H9 (cell line): ENCODE measurements around the gene CDCP2. TPM values are rescaled to one million over a fixed set of nuclear protein-coding genes. Genes with fewer than 3 reads are reported as not detected.

Experiments used
- DNase-seq: peaks from one replicate; pipeline ENCODE4 v3.0.0-alpha.2; 2017
- H2AFZ ChIP-seq: one replicate; pipeline ENCODE4 v1.6.1; 2013; ENCODE audit warnings: mild to moderate bottlenecking, low read length, control low read depth, moderate library complexity
- H2AK5ac ChIP-seq: 2 replicates; pipeline ENCODE4 v1.6.1; 2013; ENCODE audit warnings: low read length, control low read depth, mixed read lengths; ENCODE audit not compliant: insufficient read length
- H2BK120ac ChIP-seq: one replicate; pipeline ENCODE4 v1.6.1; 2013; ENCODE audit warnings: low read depth, mild to moderate bottlenecking, low read length, control low read depth, inconsistent platforms; ENCODE audit not compliant: poor library complexity, severe bottlenecking
- H2BK12ac ChIP-seq: 2 replicates; pipeline ENCODE4 v1.6.1; 2013; ENCODE audit warnings: low read length, control low read depth, mixed read lengths, low read depth; ENCODE audit not compliant: insufficient read length
- H2BK15ac ChIP-seq: 2 replicates; pipeline ENCODE4 v1.6.1; 2013; ENCODE audit warnings: low read depth, low read length, control low read depth
- H2BK20ac ChIP-seq: one replicate; pipeline ENCODE4 v1.6.1; 2013; ENCODE audit warnings: low read depth, mild to moderate bottlenecking, low read length, control low read depth, inconsistent platforms; ENCODE audit not compliant: poor library complexity, severe bottlenecking
- H2BK5ac ChIP-seq: 2 replicates; pipeline ENCODE4 v1.6.1; 2013; ENCODE audit warnings: low read length, control low read depth, mixed read lengths; ENCODE audit not compliant: insufficient read length
- H3K14ac ChIP-seq: 2 replicates; pipeline ENCODE4 v1.6.1; 2013; ENCODE audit warnings: low read length, control low read depth; ENCODE audit not compliant: insufficient read depth
- H3K18ac ChIP-seq: 2 replicates; pipeline ENCODE4 v1.6.1; 2013; ENCODE audit warnings: low read depth, mild to moderate bottlenecking, mixed read lengths, low read length, control low read depth; ENCODE audit not compliant: insufficient read length
- H3K23ac ChIP-seq: 2 replicates; pipeline ENCODE4 v1.6.1; 2013; ENCODE audit warnings: low read length, control low read depth, mixed read lengths, low read depth; ENCODE audit not compliant: insufficient read length
- H3K23me2 ChIP-seq: 2 replicates; pipeline ENCODE4 v1.6.1; 2013; ENCODE audit warnings: low read depth, mild to moderate bottlenecking, mixed read lengths, low read length, control low read depth; ENCODE audit not compliant: insufficient read length, poor library complexity, severe bottlenecking
- H3K27ac ChIP-seq: 2 replicates; pipeline ENCODE4 v1.5.1; 2013; ENCODE audit warnings: low read length, control low read depth, mixed read lengths, low read depth; ENCODE audit not compliant: insufficient read length
- H3K27me3 ChIP-seq: 2 replicates; pipeline ENCODE4 v1.6.1; 2013; ENCODE audit warnings: low read length, control low read depth, inconsistent platforms; ENCODE audit not compliant: insufficient read depth
- H3K4ac ChIP-seq: 2 replicates; pipeline ENCODE4 v1.6.1; 2013; ENCODE audit warnings: low read depth, mild to moderate bottlenecking, control low read depth, inconsistent platforms, low read length, moderate library complexity
- H3K4me1 ChIP-seq: 2 replicates; pipeline ENCODE4 v1.6.1; 2013; ENCODE audit warnings: low read length, control low read depth, inconsistent platforms; ENCODE audit not compliant: insufficient read depth
- H3K4me2 ChIP-seq: 2 replicates; pipeline ENCODE4 v1.6.1; 2013; ENCODE audit warnings: low read length, control low read depth, mixed read lengths; ENCODE audit not compliant: insufficient read length, insufficient read depth
- H3K56ac ChIP-seq: 2 replicates; pipeline ENCODE4 v1.6.1; 2013; ENCODE audit warnings: low read depth, mild to moderate bottlenecking, mixed read lengths, low read length, control low read depth; ENCODE audit not compliant: insufficient read length
- H3K79me1 ChIP-seq: 2 replicates; pipeline ENCODE4 v1.6.1; 2013; ENCODE audit warnings: low read depth, mild to moderate bottlenecking, moderate library complexity, low read length, control low read depth, inconsistent platforms; ENCODE audit not compliant: insufficient read depth, poor library complexity, severe bottlenecking
- H3K79me2 ChIP-seq: 2 replicates; pipeline ENCODE4 v1.6.1; 2013; ENCODE audit warnings: low read length, control low read depth, inconsistent platforms; ENCODE audit not compliant: insufficient read depth
- H3K9ac ChIP-seq: 2 replicates; pipeline ENCODE4 v1.6.1; 2013; ENCODE audit warnings: low read length, control low read depth, mixed read lengths; ENCODE audit not compliant: insufficient read length; ENCODE audit errors: extremely low read depth
- H3K9me3 ChIP-seq: one replicate; pipeline ENCODE4 v1.6.1; 2013; ENCODE audit warnings: low read depth, low read length, inconsistent platforms; ENCODE audit not compliant: control insufficient read depth
- H3T11ph ChIP-seq: one replicate; pipeline ENCODE4 v1.6.1; 2013; ENCODE audit warnings: mild to moderate bottlenecking, low read length, control low read depth, inconsistent platforms
- H4K20me1 ChIP-seq: one replicate; pipeline ENCODE4 v1.6.1; 2013; ENCODE audit not compliant: control insufficient read depth, insufficient read length, insufficient read depth
- H4K5ac ChIP-seq: 2 replicates; pipeline ENCODE4 v1.6.1; 2013; ENCODE audit warnings: low read depth, mild to moderate bottlenecking, mixed read lengths, low read length, control low read depth; ENCODE audit not compliant: insufficient read length
- H4K8ac ChIP-seq: replicated peaks from 2 replicates; pipeline ENCODE4 v1.6.1; 2013; ENCODE audit warnings: low read length, control low read depth, mixed read lengths, low read depth; ENCODE audit not compliant: insufficient read length
- H4K91ac ChIP-seq: 2 replicates; pipeline ENCODE4 v1.6.1; 2013; ENCODE audit warnings: low read depth, mild to moderate bottlenecking, moderate library complexity, mixed read lengths, low read length, control low read depth; ENCODE audit not compliant: insufficient read length
- H3K27ac Mint-ChIP-seq, 3 experiments: 2 replicates in 2 of 3; 3 replicates in 1 of 3; pipeline ENCODE4 v1.8.0; 2020 to 2021; ENCODE audit warnings: mixed read lengths in 3 of 3, mild to moderate bottlenecking in 1 of 3, moderate library complexity in 1 of 3
- H3K27me3 Mint-ChIP-seq: 2 replicates; pipeline ENCODE4 v1.8.0; 2021; ENCODE audit warnings: low read depth, mild to moderate bottlenecking, moderate library complexity, mixed read lengths
- H3K36me3 Mint-ChIP-seq, 3 experiments: 2 replicates in 2 of 3; 3 replicates in 1 of 3; pipeline ENCODE4 v1.8.0; 2020 to 2021; ENCODE audit warnings: low read depth in 3 of 3, mixed read lengths in 3 of 3; ENCODE audit not compliant: insufficient read depth in 1 of 3
- H3K4me1 Mint-ChIP-seq, 2 experiments: 2 replicates each; pipeline ENCODE4 v1.8.0; 2020; ENCODE audit warnings: mixed read lengths in 2 of 2
- H3K4me3 Mint-ChIP-seq, 2 experiments: 2 replicates in 1 of 2; 3 replicates in 1 of 2; pipeline ENCODE4 v1.8.0; 2020 to 2021; ENCODE audit warnings: mild to moderate bottlenecking in 2 of 2, mixed read lengths in 2 of 2, moderate library complexity in 1 of 2
- H3K9me3 Mint-ChIP-seq, 2 experiments: 2 replicates in 1 of 2; 3 replicates in 1 of 2; pipeline ENCODE4 v1.8.0; 2020; ENCODE audit warnings: mild to moderate bottlenecking in 2 of 2, mixed read lengths in 2 of 2, moderate library complexity in 1 of 2
- CTCF ChIP-seq: fragments of 200-600 bp; sonication (generic); conservative IDR thresholded peaks from 3 replicates; pipeline ENCODE4 v1.8.0; 2021; ENCODE audit warnings: antibody characterized with exemption, mild to moderate bottlenecking
- WGBS: extraction: QIAGEN DNeasy Blood & Tissue Kit; methylation state at CpG from one replicate; pipeline ENCODE4 v1.1.7; 2013; ENCODE audit warnings: missing lambda C conversion rate, low lambda C conversion rate, mixed read lengths; ENCODE audit not compliant: insufficient read length; ENCODE audit errors: extremely low coverage; 5-methylcytosine and 5-hydroxymethylcytosine counted together
- total RNA-seq: library from RNA; stranded (reverse); gene quantifications from 2 replicates; pipeline ENCODE4 v1.2.1, GENCODE V29; 2021

CDCP2 gene
- total RNA-seq, 1 experiment from 2014 or later = not detected

- Histone ChIP-seq H2BK120ac (no peak overlapping the region), H2BK15ac (no peak overlapping the region), H3K4ac (no peak overlapping the region), H3K79me1 (no peaks in the 10 kb centered on the region), H3K9ac (no peak overlapping the region), H3K4me1 (peaks cover 6% of the 10 kb centered on the region; the same call in 1 of the 2 replicates), H3T11ph (no peak overlapping the region), H3K27me3 (no peaks in the 10 kb centered on the region; the same call in 1 of the 2 replicates), H3K27ac (no peak overlapping the region), H2BK12ac (no peak overlapping the region), H2AK5ac (no peak overlapping the region), H4K8ac (no peak overlapping the region), H4K20me1 (no peaks in the 10 kb centered on the region), H3K56ac (no peak overlapping the region), H4K5ac (no peak overlapping the region), H3K23me2 (no peaks in the 10 kb centered on the region), H3K79me2 (no peaks in the 10 kb centered on the region), H3K18ac (no peak overlapping the region), H3K9me3 (no peaks in the 10 kb centered on the region), H2AFZ (no peak overlapping the region), H2BK5ac (no peak overlapping the region), H3K4me2 (no peak overlapping the region), H4K91ac (no peak overlapping the region), H2BK20ac (no peak overlapping the region), H3K14ac (no peak overlapping the region), H3K23ac (no peak overlapping the region)
- H3K36me3 Mint-ChIP-seq = no peaks in the 10 kb centered on the region
- no peak for TF ChIP-seq CTCF
- no peak overlapping the region for H3K27ac Mint-ChIP-seq
- no peak for DNase-seq
- H3K9me3 Mint-ChIP-seq = no peaks in the 10 kb centered on the region
- no peak overlapping the region for H3K4me3 Mint-ChIP-seq
- peaks cover 24 to 37% of the 10 kb centered on the region in 2 experiments for H3K4me1 Mint-ChIP-seq
- no peaks in the 10 kb centered on the region; the same call in none of the 2 replicates for H3K27me3 Mint-ChIP-seq
- WGBS = no CpG with 5 or more reads among the region's 12 CpGs
Measured at GRCh38 chr1:54139711-54140110, 13.1 kb downstream of the CDCP2 start.
